Fibroblast of lung (primary cell): ENCODE measurements around the gene ENTPD6. TPM values are rescaled to one million over a fixed set of nuclear protein-coding genes. Genes with fewer than 3 reads are reported as not detected.

Experiments used
- DNase-seq, 2 donors: peaks; one replicate each; pipeline versions ENCODE4 v3.0.0 to v3.0.0-alpha.2; 2010; ENCODE audit warnings: low read depth in 2 of 2
- H2AFZ ChIP-seq: 2 replicates; pipeline ENCODE4 v1.5.1; 2012; ENCODE audit warnings: low read length, control low read depth, inconsistent platforms
- H3K27ac ChIP-seq: 2 replicates; pipeline ENCODE4 v1.5.1; 2011; ENCODE audit warnings: low read length, control low read depth; ENCODE audit not compliant: insufficient read depth
- H3K27me3 ChIP-seq: 2 replicates; pipeline ENCODE4 v1.5.1; 2011; ENCODE audit warnings: mild to moderate bottlenecking, low read length; ENCODE audit not compliant: control insufficient read depth, insufficient read depth
- H3K36me3 ChIP-seq: 2 replicates; pipeline ENCODE4 v1.5.1; 2011; ENCODE audit warnings: low read length; ENCODE audit not compliant: control insufficient read depth, insufficient read depth
- H3K4me1 ChIP-seq: 2 replicates; pipeline ENCODE4 v1.5.1; 2011; ENCODE audit warnings: low read length; ENCODE audit not compliant: control insufficient read depth, insufficient read depth; ENCODE audit errors: extremely low read depth
- H3K4me2 ChIP-seq: 2 replicates; pipeline ENCODE4 v1.5.1; 2011; ENCODE audit warnings: low read length, control low read depth; ENCODE audit not compliant: insufficient read depth; ENCODE audit errors: extremely low read depth
- H3K4me3 ChIP-seq, 4 experiments: fragments of 200-600 bp in 1 of 4; sonication (generic) in 1 of 4; replicated peaks in 1 of 4; 2 replicates each; pipeline ENCODE4 v1.5.1; 2011 to 2016; ENCODE audit warnings: low read length in 4 of 4, low read depth in 3 of 4, mild to moderate bottlenecking in 3 of 4, control low read depth in 2 of 4, inconsistent platforms in 1 of 4, mixed read lengths in 1 of 4; ENCODE audit not compliant: insufficient read depth in 1 of 4; ENCODE audit errors: control extremely low read depth in 1 of 4
- H3K79me2 ChIP-seq: 2 replicates; pipeline ENCODE4 v1.5.1; 2012; ENCODE audit warnings: mild to moderate bottlenecking, low read length, inconsistent platforms; ENCODE audit not compliant: control insufficient read depth, insufficient read depth
- H3K9ac ChIP-seq: 2 replicates; pipeline ENCODE4 v1.5.1; 2011; ENCODE audit warnings: mild to moderate bottlenecking, low read length, control low read depth; ENCODE audit not compliant: insufficient read depth
- H3K9me3 ChIP-seq: 2 replicates; pipeline ENCODE4 v1.5.1; 2012; ENCODE audit warnings: low read depth, low read length; ENCODE audit not compliant: control insufficient read depth, insufficient read depth
- H4K20me1 ChIP-seq: 2 replicates; pipeline ENCODE4 v1.5.1; 2011; ENCODE audit warnings: low read length; ENCODE audit not compliant: control insufficient read depth, insufficient read depth; ENCODE audit errors: extremely low read depth
- EZH2 ChIP-seq: IDR thresholded peaks from 2 replicates; pipeline ENCODE4 v1.5.1; 2012; ENCODE audit warnings: low read length, control low read depth, mild to moderate bottlenecking; ENCODE audit errors: missing control alignments
- polyA plus RNA-seq, 2 donors: library from polyadenylated mRNA; depleted of rRNA in 1 of 2; stranded (reverse) in 1 of 2; unstranded in 1 of 2; fragments of >200 nt; gene quantifications; 2 replicates each; pipeline ENCODE4 v1.2.1, GENCODE V29; 2011 to 2012; ENCODE audit warnings: missing spikeins in 1 of 2
- total RNA-seq: library from RNA; depleted of rRNA; stranded (reverse); fragments of >200 nt; gene quantifications from 2 replicates; pipeline ENCODE4 v1.2.1, GENCODE V29; 2014
- TF ChIP-seq, protein P1 (sequence below), 2 donors: IDR thresholded peaks in 1 of 2; conservative IDR thresholded peaks in 1 of 2; 1 replicate in 1 of 2; 2 replicates in 1 of 2; pipeline ENCODE4 v1.5.1; 2011 to 2012; ENCODE audit warnings: low read length in 2 of 2, control low read depth in 1 of 2, inconsistent platforms in 1 of 2, low read depth in 1 of 2, mild to moderate bottlenecking in 1 of 2

ENTPD6 gene
- total and polyA plus RNA-seq, 2 donors (not counting 1 experiment from before 2014, with no cell fraction given), result 45.7 to 56.5 TPM

DNA sequence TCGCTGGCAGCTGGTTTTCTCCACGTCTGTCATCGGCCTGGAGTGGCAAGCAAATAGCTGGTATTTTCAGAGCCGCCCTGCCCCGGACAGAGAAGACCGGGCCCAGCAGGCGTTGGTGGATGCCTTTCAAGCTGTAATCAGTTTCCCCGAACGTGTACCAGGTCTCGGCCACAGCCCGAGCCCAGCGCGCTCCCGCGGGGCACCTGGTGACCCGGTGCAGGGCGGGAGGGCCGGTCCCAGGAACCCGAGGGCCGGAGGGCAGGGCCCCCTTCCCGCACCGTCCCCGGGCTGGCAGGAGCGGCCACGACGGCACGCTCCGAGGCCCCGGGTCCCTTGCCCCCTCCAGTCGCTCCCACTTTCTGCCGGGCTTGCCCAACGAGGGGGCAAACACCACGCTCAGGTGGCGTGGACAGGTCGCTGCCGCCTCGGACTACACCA, 52.0 kb downstream of the ENTPD6 start:
- peak overlapping the region; percentile 52 to 70 (median 58) for H3K4me3 ChIP-seq
- H3K4me1 ChIP-seq, result peaks cover 6% of the 10 kb centered on the region
- peaks cover 43% of the 10 kb centered on the region for H3K79me2 ChIP-seq
- TF ChIP-seq, protein P1, sequence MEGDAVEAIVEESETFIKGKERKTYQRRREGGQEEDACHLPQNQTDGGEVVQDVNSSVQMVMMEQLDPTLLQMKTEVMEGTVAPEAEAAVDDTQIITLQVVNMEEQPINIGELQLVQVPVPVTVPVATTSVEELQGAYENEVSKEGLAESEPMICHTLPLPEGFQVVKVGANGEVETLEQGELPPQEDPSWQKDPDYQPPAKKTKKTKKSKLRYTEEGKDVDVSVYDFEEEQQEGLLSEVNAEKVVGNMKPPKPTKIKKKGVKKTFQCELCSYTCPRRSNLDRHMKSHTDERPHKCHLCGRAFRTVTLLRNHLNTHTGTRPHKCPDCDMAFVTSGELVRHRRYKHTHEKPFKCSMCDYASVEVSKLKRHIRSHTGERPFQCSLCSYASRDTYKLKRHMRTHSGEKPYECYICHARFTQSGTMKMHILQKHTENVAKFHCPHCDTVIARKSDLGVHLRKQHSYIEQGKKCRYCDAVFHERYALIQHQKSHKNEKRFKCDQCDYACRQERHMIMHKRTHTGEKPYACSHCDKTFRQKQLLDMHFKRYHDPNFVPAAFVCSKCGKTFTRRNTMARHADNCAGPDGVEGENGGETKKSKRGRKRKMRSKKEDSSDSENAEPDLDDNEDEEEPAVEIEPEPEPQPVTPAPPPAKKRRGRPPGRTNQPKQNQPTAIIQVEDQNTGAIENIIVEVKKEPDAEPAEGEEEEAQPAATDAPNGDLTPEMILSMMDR (conservative IDR thresholded peaks at IDR 0.05 in 1 of 2, IDR thresholded peaks at IDR 0.05 in 1 of 2; ENCODE audit: low read depth in 1 of 2, low read length in 2 of 2), result no peak
- TF ChIP-seq EZH2, result no peak
- no peaks in the 10 kb centered on the region for H3K27me3 ChIP-seq
- H4K20me1 ChIP-seq, result no peaks in the 10 kb centered on the region
- peaks cover 2% of the 10 kb centered on the region for H3K36me3 ChIP-seq
- peak overlapping the region; percentile 64 for H3K4me2 ChIP-seq
- H2AFZ ChIP-seq, result peak overlapping the region; percentile 19
- peak overlapping the region; percentile 70 for H3K9ac ChIP-seq
- H3K9me3 ChIP-seq, result no peaks in the 10 kb centered on the region
- H3K27ac ChIP-seq, result peak overlapping the region; percentile 50
- DNase-seq, result no peak

DNA sequence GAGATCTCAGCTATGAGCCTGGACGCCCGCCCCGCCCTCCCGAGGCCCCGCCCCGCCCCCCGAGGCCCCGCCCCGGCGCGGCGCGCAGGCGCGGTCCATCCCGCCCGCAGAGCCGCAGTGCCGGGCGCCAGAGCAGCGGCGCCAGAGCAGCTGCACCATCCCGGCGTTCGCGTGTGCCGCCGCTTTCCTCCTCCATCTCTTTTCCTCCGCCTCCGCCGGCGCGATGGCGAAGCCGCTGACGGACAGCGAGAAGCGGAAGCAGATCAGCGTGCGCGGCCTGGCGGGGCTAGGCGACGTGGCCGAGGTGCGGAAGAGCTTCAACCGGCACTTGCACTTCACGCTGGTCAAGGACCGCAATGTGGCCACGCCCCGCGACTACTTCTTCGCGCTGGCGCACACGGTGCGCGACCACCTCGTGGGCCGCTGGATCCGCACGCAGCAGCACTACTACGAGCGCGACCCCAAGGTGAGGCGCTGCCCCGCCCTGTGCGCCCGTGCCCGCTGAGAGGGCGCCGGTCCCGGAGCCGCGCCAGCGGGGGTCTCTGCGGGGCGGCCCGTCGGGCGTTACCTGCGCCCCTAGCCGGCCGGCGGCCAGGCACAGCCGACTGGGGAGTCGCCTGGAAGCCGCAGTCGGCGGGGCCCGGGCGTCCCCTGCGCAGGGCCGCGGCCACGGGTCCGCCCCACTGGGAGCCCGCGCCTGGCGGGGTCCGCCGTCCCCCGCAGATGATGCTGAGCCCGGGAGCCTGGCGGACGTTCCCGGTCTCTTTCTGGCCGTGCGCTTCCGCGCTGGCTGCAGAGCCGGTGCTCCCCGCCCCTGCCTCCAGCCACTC, 52.7 kb downstream of the ENTPD6 start, which contains the start of gene PYGB:
TSS of gene PYGB (plus strand) at position 130 of the 830 bp plus-strand sequence. CDS start at position 224, 94 bp downstream.
- Histone ChIP-seq H3K27me3 (no peaks in the 10 kb centered on the region), H3K4me1 (peaks cover 6% of the 10 kb centered on the region), H3K9me3 (no peaks in the 10 kb centered on the region), H3K4me3 (peak within 1 kb of the TSS; percentile 70 to 92 (median 87)), H3K4me2 (peak within 1 kb of the TSS; percentile 90), H3K79me2 (peaks cover 49% of the 10 kb centered on the region), H3K27ac (peak within 1 kb of the TSS; percentile 77), H3K9ac (peak within 1 kb of the TSS; percentile 80), H2AFZ (peak within 1 kb of the TSS; percentile 86), H3K36me3 (peaks cover 2% of the 10 kb centered on the region), H4K20me1 (no peaks in the 10 kb centered on the region)
- peak; percentile 83 to 86 for DNase-seq
- TF ChIP-seq, protein P1 (conservative IDR thresholded peaks at IDR 0.05 in 1 of 2, IDR thresholded peaks at IDR 0.05 in 1 of 2; ENCODE audit: low read depth in 1 of 2, low read length in 2 of 2), result no peak
- TF ChIP-seq EZH2, result no peak

DNA sequence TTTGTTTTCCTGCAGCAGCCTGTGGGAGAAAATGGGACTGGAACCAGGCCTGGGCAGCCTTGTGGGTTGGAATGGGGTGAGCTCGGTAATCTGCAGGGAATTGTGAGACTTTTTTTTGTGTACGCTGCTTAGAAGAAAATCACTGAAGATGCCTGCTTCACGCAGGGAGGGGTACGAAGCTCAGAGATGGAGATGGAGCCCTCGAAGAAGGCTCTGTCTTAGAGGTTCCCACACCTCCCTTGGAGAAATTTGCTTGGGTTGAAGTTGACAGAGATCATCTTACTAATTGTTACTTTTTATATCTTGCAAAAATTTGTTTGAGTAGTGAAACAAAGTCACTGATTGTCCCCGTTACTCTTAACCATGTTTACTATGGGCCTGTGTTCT, 53.3 kb downstream of the ENTPD6 start:
- Histone ChIP-seq H3K4me3 (peak overlapping the region; percentile 70 to 92 (median 87)), H3K27ac (peak overlapping the region; percentile 77), H3K79me2 (peaks cover 52% of the 10 kb centered on the region), H3K27me3 (no peaks in the 10 kb centered on the region), H4K20me1 (no peaks in the 10 kb centered on the region), H3K36me3 (peaks cover 2% of the 10 kb centered on the region), H3K4me1 (peaks cover 6% of the 10 kb centered on the region), H2AFZ (peak overlapping the region; percentile 51), H3K9me3 (no peaks in the 10 kb centered on the region), H3K4me2 (peak overlapping the region; percentile 90), H3K9ac (peak overlapping the region; percentile 80)
- peak in 1 of 2 donors; percentile 31 for DNase-seq
- no peak for TF ChIP-seq EZH2
- TF ChIP-seq, protein P1 (conservative IDR thresholded peaks at IDR 0.05 in 1 of 2, IDR thresholded peaks at IDR 0.05 in 1 of 2; ENCODE audit: low read depth in 1 of 2, low read length in 2 of 2), result no peak
